Subcutaneous adipose tissue (tissue), 4 donors: ENCODE measurements around the gene ZNF691. TPM values are rescaled to one million over a fixed set of nuclear protein-coding genes. Genes with fewer than 3 reads are reported as not detected.

Source experiments
- total RNA-seq, 4 donors: library from RNA; depleted of rRNA; stranded (reverse); fragments of >200 nt; gene quantifications; one replicate each; pipeline ENCODE4 v1.1.0, GENCODE V29; 2016
- TF ChIP-seq, protein P1 (sequence below): fragments of 450-650 bp; IDR thresholded peaks from one replicate; pipeline ENCODE4 v1.5.1; 2016; ENCODE audit warnings: low read depth, mild to moderate bottlenecking, control low read depth, antibody characterized with exemption, moderate library complexity

ZNF691 gene
- total RNA-seq, 4 donors from 2014 or later = 6.2 to 11.6 (median 7.0) TPM

GRCh38 chr1:42877380-42877779, 31.0 kb downstream of the ZNF691 start:
- TF ChIP-seq, protein P1, sequence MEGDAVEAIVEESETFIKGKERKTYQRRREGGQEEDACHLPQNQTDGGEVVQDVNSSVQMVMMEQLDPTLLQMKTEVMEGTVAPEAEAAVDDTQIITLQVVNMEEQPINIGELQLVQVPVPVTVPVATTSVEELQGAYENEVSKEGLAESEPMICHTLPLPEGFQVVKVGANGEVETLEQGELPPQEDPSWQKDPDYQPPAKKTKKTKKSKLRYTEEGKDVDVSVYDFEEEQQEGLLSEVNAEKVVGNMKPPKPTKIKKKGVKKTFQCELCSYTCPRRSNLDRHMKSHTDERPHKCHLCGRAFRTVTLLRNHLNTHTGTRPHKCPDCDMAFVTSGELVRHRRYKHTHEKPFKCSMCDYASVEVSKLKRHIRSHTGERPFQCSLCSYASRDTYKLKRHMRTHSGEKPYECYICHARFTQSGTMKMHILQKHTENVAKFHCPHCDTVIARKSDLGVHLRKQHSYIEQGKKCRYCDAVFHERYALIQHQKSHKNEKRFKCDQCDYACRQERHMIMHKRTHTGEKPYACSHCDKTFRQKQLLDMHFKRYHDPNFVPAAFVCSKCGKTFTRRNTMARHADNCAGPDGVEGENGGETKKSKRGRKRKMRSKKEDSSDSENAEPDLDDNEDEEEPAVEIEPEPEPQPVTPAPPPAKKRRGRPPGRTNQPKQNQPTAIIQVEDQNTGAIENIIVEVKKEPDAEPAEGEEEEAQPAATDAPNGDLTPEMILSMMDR = no peak

DNA sequence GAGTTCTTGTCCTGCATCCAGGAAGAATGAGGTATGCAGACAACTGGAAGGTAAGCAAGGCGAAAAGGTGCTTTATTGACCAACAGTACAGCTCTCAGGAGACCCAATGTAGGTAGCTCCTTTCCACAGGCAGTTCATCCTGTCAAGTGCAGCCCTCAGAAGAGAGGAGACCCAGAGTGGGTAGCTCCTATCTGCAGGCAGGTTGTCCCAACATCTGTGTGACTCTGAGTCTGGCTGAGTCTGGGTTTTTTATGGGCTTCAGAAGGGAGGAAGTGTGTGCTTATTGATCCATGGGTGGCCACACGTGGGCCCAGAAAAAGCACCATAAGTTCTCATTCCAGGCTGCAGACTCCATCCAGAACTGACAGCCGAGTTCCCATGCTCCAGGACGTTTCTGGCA, 34.0 kb downstream of the ZNF691 start:
- TF ChIP-seq, protein P1 = no peak

DNA sequence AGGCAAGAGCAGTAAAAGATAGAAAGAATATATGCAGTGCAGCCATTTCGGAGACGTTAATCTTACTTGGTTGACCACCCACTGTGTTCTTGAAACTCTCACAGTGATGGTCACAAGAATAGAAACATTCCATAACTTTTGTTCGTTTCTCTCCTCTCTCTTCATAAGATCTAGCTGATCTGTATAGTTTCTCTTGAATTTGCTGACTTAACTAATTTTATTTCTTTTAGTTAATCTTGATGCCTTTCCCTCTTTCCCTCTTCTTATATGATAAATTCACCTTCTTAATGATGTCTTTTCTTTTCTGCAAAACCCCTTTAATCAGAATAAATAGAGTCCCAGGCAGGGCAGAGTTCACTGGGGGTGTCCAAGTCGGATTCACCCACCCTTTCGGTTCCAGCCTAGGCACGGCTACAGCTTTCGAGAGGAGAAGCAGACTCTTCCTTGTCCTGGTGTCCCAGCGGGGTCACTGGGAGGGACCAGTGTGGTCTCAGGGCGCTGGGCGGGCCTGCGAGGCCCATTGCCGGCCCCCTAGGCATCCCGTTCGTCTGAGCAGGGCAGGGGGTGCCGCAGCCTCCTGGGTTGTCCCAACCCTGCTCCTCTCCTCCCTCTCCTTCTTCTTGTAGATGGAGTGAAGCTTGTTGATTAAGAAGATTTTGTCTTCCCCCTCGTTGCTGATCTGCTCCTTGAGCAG, 39.8 kb downstream of the ZNF691 start:
- TF ChIP-seq, protein P1 = no peak

GRCh38 chr1:42886800-42887199, 40.4 kb downstream of the ZNF691 start:
- TF ChIP-seq, protein P1 = no peak

DNA sequence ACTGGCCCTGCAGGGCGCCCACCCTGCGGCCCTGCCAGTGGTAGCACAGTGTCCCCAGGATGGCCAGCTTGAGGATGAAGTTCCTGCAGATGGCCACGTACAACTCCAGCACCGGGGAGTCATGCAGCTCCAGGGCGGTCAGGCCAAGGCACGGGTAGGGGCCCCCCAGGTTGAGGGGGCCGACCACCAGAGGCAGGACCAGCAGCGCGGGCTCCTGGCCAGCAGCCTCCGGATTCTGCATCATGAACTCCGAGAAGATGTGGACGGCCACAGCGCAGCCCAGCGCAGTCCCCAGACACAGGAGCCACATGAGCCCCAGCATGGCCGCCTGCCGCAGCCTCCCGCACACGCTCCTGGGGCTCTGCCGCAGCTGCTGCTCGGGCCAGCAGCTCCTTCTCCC, 41.0 kb downstream of the ZNF691 start:
- TF ChIP-seq, protein P1 = no peak

DNA sequence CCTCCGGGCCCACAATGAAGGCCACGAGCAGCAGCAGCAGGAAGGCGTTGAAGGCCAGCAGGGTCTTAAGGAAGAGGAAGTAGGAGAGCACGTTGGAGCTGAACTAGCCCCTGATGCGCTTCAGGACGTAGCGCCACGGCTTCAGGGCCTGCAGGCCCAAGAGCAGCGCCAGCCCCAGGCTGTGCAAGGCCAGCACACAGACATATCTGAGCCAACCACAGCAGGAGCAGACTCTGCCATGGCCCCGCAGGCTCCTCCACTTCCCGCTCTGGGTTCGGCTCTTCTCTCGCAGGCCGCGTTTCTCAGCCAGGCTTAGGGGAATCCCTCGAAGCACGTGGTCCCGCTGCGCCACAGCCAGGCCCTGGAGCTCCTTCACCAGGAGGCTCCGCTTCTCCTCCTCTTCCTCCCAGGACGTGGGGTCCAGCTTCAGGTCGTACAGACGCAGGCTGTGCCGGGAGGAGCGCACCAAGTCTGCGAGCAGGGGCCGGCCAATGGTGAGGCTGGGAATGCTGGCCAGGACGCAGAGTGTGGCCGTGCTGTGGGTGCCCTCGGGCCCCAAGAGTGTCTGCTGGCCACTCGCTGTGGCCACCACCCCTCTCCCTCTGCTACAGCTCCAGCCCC, 41.7 kb downstream of the ZNF691 start:
- TF ChIP-seq, protein P1 = no peak

GRCh38 chr1:42889264-42889663, 42.9 kb downstream of the ZNF691 start:
- TF ChIP-seq, protein P1 = no peak
